HG02588 (cell line): ENCODE results near the gene DPM1.
A peak's percentile ranks its signal among the peaks of the same experiment; 100 is the strongest.
"Not testable (repeated sequence)": the region's sequence is repeated elsewhere in the genome, so short reads cannot be mapped to it uniquely, and the experiment has no call there.

Experiments
- ATAC-seq: cut with Tn5 transposase; IDR thresholded peaks from one replicate; pipeline ENCODE4 v1.9.1; 2021; ENCODE audit warnings: mild to moderate bottlenecking, moderate library complexity; ENCODE audit not compliant: unreplicated experiment

Gene DPM1

DNA sequence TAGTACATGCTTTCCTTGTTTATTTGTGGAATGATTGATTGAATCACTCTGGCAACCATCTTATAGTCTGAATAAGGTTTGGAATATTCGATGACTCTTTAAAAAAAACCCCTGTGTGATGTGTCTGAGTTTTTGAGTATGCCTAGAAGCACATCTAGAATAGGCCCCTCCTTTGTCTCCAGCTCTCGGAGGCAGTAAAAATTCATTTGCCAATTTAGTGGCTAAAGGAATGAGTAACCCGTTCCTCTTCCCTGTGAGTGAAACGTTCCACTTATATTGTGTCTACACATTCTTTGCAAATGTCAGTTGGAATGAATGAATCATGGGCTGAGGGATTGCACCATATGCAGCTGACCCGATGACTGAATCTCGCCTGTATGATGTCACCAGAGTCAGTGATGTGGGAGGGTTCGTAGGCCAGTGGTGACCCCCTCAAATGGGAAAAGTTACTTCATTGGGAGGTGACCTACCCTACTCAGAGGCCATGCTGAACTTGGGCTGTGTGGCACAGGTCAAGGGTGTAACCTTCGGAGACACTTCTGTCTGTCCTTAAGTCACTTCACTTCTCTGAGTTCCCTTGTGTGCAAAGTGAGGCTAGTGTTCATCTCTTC lies 21.8 kb upstream of the DPM1 start:
- no peak for ATAC-seq

DNA sequence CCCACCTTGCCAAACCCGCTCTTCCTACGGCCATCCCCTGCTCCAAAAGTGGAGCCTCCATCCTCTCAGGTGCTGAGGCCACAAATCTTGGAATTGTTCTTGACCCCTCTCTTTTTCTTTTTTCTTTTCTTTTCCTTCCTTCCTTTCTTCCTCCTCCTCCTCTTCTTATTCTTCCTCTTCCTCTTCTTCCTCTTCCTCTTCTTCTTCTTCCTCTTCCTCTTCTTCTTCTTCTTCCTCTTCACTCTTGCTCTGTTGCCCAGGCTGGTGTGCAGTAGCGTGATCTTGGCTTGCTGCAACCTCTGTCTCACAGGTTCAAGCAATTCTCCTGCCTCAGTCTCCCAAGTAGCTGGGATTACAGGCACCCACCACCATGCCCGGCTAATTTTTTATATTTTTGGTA lies 20.2 kb upstream of the DPM1 start:
- not testable (repeated sequence) for ATAC-seq

DNA sequence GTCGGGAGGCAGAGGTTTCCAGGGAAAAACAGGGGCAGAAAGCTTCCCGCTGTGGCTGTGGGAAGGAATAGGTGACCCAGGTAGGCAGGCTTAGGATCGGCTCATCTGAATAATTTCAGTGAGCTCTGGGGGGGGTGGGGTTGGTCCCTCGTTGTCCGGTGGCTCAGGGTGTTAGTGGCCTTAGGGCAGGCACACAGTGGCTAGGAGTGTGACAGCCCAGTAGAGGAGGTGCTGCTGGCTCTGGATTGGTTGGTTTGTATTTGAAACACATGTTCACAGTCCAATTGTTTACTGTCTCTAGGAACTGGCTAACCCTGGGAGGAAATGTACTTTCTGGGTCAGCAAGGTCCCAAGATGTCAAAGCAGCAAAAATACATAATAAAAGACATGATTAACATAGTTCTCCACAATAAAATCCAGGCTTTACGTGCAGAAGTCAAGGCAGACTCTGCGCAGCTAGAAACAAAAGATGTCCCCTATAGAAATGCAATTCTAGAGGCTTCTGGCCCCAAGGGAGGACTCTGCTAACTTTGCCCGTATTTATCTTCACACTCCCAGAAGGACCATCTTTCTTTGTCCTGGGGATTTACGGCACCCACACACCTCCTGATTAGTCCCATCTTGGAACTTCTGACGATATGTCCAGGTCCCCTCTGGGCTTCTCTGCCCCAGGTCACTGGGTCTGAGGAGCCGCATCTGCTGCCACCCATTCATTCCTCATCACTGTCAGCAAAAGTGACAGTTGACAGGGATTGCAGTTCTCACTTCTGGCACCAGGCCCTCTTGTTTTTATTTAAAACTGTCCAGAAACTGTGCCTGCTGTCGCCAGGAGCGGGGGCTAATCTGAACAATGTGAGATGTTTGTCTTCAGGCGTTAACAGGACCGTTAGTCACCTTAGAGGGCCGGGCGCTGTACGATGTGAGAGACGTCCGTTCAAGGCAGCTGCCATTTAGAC lies 19.0 kb upstream of the DPM1 start:
- no peak for ATAC-seq

GRCh38 chr20:50975701-50976330 lies 17.5 kb upstream of the DPM1 start:
- ATAC-seq = no peak

DNA sequence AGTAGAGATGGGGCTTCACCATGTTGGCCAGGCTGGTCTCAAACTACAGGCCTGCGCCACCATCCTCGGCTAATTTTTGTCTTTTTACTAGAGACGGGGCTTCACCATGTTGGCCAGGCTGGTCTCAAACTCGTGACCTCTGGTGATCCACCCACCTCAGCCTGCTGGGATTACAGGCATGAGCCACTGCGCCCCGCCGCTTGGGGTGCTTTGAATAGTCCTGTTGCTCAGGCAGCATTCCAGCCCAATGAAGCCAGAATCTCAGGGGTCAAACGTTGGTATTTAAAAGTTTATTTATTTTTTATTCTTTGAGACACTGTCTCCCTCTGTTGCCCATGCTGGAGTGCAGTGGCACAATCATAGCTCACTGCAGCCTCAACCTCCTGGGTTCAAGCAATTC lies 11.6 kb upstream of the DPM1 start:
- ATAC-seq = no peak

- no peak for ATAC-seq
These were observed 11.1 kb upstream of the DPM1 start for GRCh38 chr20:50969435-50969834.

DNA sequence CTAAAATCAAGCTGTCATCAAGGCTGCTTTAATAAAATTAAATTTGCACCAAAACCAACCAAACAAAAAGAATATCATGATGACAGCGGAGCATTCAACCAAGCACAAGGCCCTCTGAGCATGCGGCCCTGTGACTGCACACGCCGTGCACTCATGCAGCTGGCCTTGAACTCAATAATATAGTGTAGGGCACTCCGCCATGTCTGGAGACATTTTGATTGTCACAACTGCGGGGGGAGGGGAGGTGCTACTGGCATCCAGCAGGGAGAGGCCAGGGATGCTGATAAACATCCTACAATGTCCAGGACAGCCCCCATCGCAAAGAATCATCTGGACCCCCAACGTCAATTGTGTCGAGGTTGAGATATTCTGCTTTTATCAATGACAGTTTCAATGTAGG lies 10.0 kb upstream of the DPM1 start:
- no peak for ATAC-seq

GRCh38 chr20:50967586-50967985 lies 9.3 kb upstream of the DPM1 start:
- no peak for ATAC-seq

DNA sequence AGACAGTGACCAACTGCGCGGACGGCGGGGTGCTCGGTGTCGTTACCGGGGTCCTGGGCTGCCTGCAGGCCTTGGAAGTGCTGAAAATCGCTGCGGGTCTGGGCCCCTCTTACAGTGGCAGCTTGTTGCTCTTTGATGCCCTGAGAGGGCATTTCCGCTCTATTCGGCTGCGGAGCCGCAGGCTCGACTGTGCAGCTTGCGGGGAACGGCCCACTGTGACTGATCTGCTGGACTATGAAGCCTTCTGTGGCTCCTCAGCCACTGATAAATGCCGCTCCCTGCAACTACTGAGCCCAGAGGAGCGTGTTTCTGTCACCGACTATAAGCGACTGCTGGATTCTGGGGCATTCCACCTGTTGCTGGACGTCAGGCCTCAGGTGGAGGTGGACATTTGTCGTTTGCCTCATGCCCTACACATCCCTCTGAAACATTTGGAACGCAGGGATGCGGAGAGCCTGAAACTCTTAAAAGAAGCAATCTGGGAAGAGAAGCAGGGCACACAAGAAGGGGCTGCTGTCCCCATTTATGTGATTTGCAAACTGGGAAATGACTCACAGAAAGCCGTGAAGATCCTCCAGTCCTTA lies 1.3 kb upstream of the DPM1 start:
- ATAC-seq = no peak

DNA sequence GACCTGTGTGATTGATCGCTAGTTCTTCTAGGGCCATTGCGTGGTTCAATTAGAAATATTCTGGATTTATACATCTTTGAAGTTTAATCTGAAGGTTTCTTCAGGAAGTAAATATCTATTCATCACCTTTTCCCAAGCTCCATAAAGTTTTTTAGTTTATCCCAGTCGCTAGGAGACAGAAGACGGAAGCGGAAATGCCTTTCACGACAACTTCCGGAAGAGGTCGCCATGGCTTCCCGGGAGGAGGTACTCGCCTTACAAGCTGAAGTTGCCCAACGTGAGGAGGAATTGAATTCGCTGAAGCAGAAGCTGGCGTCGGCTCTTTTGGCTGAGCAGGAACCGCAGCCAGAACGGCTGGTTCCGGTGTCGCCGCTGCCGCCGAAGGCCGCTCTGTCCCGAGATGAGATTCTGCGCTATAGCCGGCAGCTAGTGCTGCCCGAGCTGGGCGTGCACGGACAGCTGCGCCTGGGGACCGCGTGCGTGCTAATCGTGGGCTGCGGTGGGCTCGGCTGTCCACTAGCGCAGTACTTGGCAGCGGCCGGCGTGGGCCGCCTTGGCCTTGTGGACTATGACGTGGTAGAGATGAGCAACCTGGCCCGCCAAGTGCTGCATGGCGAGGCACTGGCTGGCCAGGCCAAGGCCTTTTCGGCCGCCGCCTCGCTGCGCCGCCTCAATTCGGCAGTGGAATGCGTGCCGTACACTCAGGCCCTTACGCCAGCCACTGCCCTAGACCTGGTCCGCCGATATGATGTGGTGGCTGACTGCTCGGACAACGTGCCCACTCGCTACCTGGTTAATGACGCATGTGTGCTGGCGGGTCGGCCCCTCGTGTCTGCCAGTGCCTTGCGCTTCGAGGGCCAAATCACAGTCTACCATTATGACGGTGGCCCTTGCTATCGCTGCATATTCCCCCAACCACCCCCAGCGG lies 547 bp upstream of the DPM1 start, which contains the start of gene MOCS3:
Gene MOCS3 (plus strand): TSS at position 204 of the 928 bp plus-strand sequence. CDS start 25 bp downstream, at position 229.
- ATAC-seq = peak; percentile 70

- no peak for ATAC-seq
These were observed 1.1 kb downstream of the DPM1 start for GRCh38 chr20:50957276-50957675.

DNA sequence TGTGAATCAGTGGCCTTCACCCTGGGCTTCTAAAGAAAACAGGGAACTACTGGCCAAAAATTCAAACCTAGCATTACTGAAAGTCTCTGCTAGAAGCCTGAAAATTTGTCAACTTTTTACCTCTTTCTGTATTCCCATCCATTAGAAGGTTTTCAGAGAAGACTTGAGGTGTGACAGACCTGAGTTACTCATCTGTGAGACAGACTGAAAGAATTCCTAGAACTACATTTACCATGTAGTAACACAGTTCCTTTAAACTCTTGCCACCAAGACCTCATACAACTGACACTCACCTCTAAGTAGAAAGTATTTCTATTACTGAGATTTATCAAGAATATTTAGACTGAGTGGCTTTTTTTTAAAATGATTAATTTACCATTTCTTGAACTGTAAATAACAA lies 4.5 kb downstream of the DPM1 start:
- no peak for ATAC-seq

GRCh38 chr20:50953196-50953595 lies 5.1 kb downstream of the DPM1 start:
- ATAC-seq = no peak

GRCh38 chr20:50948132-50948785 lies 10.1 kb downstream of the DPM1 start:
- ATAC-seq = no peak

- no peak for ATAC-seq
These were observed 15.3 kb downstream of the DPM1 start for GRCh38 chr20:50943069-50943468.

DNA sequence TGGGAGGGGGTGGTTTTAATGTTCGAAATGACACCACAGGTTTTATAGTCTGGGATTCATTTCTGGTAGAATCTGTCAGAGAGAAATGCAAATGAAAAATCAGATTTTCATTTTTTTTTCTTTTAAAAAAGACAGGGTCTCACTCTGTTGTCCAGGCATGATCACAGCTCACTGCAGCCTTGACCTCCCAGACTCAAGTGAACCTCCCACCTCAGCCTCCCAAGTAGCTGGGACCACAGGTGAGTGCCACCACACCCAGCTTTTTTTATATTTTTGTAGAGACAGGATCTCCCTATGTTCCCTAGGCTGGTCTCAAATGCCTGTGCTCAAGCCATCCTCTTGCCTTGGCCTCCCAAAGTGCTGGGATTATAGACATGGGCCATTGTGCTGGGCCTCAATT lies 24.7 kb downstream of the DPM1 start:
- no peak for ATAC-seq

GRCh38 chr20:50932691-50933280 lies 25.5 kb downstream of the DPM1 start:
- no peak for ATAC-seq

DNA sequence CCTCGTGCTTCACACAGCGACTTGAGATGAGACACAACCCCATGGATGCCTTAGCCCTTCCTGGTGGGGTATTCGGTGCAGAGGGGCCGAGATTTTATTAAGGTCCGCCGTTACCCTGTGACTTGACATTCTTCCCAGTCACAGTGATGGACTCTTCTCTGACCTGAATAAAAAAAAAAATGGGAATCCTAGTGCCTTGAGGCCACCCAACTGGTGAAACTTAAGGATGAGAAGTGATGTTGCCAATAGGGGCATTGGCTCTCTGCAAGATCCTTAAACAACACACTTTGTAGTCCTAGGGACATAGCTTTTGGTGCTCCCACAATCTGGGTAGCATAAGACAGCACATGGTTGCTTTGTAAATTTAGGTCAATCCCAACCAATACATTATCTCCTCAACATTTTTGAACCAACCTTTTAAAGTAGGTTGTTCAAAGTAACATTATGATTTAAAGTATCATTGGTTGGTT lies 26.3 kb downstream of the DPM1 start:
- no peak for ATAC-seq

- ATAC-seq = peak; percentile 66
These were observed 26.9 kb downstream of the DPM1 start, which contains the start of gene ADNP for GRCh38 chr20:50931306-50932015. ADNP (minus strand) TSS chr20:50931437; CDS start chr20:50903996, 27,441 bp downstream.
